ENCODE data around the gene CD69.

Gene CD69

DNA sequence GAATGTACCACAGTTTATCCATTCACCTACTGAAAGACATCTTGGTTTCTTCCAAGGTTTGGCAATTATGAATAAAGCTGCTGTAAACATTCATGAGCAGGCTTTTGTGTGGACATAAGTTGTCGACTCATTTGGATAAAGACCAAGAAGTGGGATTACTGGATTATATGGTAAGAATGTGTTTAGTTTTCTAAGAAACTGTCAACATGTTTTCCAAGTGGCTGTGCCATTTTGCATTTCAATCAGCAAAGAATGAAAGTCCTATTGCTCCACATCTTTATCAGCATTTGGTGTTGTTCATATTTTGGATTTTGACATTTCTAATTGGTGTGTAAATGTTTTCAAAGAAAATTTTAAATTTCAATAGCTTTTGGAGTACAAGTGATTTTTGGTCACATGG lies 39.3 kb upstream of the CD69 start:
- TF ChIP-seq, protein P1, sequence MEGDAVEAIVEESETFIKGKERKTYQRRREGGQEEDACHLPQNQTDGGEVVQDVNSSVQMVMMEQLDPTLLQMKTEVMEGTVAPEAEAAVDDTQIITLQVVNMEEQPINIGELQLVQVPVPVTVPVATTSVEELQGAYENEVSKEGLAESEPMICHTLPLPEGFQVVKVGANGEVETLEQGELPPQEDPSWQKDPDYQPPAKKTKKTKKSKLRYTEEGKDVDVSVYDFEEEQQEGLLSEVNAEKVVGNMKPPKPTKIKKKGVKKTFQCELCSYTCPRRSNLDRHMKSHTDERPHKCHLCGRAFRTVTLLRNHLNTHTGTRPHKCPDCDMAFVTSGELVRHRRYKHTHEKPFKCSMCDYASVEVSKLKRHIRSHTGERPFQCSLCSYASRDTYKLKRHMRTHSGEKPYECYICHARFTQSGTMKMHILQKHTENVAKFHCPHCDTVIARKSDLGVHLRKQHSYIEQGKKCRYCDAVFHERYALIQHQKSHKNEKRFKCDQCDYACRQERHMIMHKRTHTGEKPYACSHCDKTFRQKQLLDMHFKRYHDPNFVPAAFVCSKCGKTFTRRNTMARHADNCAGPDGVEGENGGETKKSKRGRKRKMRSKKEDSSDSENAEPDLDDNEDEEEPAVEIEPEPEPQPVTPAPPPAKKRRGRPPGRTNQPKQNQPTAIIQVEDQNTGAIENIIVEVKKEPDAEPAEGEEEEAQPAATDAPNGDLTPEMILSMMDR (IDR thresholded peaks at IDR 0.05; ENCODE audit: low read depth, low read length, missing control alignments) = no peak
- in situ Hi-C loops (cut with HindIII; ENCODE audit: low pct_ligation_motif_present, low sequenced_read_pairs) = no loop called here

DNA sequence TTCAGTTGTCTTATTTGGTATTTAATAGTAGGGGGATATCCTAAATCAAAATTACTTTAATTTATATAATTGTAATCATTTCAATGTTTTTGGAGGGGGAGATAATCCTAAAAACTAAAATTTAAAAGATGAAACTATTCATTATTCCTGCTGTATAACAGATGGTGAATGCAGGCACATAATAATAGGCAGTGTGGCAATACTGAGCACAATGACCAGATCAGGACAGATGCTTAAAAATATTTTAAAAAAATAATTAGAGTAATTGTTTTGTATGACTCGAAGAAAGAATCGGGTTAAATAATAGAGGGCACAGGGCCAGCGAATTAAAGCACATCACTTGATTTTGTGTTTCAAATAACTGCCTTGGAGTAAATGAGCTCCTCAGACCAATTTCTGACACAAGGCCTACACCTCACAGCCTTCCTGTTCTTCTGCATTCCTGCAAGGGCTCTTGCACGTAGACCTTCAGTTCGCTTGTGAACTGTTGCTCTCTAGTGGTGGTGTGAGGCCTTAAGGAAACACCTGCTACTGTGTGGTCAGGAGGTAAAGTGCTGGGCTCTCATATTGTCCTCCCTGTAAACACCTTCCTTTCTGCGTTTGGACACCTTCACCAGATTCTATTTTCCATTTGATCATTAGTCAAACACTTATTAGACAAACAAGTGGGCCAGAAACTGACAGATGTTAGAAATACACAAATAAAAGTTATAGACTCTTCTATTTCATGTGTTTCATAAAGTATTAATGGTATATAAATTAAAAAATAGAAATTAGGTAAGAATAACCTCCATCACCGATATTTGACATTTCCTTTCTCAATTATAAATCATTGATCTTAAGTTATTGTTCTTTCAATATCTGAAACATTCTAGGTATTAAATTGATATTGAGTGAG lies 37.3 kb upstream of the CD69 start:
- Histone ChIP-seq H3K4me3 (ENCODE audit: low read depth, low read length) (no peak overlapping the region), H3K27me3 (replicated peaks) (no peaks in the 10 kb centered on the region), H3K27ac (no peak overlapping the region), H3K36me3 (replicated peaks) (no peaks in the 10 kb centered on the region)
- in situ Hi-C loops (cut with HindIII; ENCODE audit: low pct_ligation_motif_present, low sequenced_read_pairs) = no loop called here
- DNase-seq = peak; percentile 59
- TF ChIP-seq, protein P1 (IDR thresholded peaks at IDR 0.05; ENCODE audit: low read depth, low read length, missing control alignments) = peak; percentile 72

More for the DNA sequence above, 39.3 kb upstream of the CD69 start:
- no peak overlapping the region for H3K27ac ChIP-seq
- H3K36me3 ChIP-seq (replicated peaks) = no peaks in the 10 kb centered on the region
- H3K27me3 ChIP-seq (replicated peaks) = no peaks in the 10 kb centered on the region
- DNase-seq = no peak
- H3K4me3 ChIP-seq (ENCODE audit: low read depth, low read length) = no peak overlapping the region

DNA sequence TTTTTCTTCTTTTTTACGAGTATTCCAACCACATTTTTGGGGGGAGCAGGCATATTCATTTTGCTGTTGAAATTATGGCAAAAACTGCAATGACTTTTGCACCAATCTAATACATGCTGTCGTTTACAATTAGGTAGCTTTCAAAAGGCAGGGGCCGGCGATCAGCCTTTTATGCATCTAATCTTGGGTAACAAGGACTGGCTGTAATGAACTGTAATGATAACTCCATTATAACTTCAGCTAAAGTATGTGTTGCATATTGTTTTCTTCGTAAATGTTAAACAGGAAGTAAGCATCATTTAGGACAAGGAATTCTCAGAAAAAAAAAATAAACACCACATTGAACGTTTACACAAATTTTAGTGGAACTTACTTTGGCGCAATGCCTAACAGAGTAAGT lies 36.3 kb upstream of the CD69 start:
- no peaks in the 10 kb centered on the region for H3K36me3 ChIP-seq (replicated peaks)
- no peak overlapping the region for H3K4me3 ChIP-seq (ENCODE audit: low read depth, low read length)
- no peaks in the 10 kb centered on the region for H3K27me3 ChIP-seq (replicated peaks)
- no peak overlapping the region for H3K27ac ChIP-seq
- DNase-seq = no peak
- in situ Hi-C loops (cut with HindIII; ENCODE audit: low pct_ligation_motif_present, low sequenced_read_pairs) = no loop called here
- TF ChIP-seq, protein P1 (IDR thresholded peaks at IDR 0.05; ENCODE audit: low read depth, low read length, missing control alignments) = no peak

DNA sequence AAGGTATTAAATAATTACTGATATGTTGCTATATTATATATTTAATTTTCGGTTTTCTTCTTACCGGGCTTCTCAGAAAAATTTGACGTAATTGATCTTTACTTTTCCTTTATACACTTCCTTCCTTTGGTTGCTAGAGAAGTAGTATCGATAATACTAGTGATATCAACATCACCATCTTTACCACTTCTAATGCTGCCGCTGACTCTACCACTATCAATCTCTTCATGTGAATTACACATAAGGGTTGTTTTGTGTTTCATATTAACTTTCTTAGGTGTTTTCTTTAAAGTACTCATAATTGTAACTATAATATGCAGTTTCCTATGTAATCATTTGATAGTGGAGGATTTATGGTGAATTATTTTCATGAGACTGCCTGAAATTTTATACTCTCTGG lies 35.6 kb upstream of the CD69 start:
- TF ChIP-seq, protein P1 (IDR thresholded peaks at IDR 0.05; ENCODE audit: low read depth, low read length, missing control alignments) = no peak
- Histone ChIP-seq H3K27me3 (replicated peaks) (no peaks in the 10 kb centered on the region), H3K4me3 (ENCODE audit: low read depth, low read length) (no peak overlapping the region), H3K27ac (no peak overlapping the region), H3K36me3 (replicated peaks) (no peaks in the 10 kb centered on the region)
- no peak for DNase-seq
- in situ Hi-C loops (cut with HindIII; ENCODE audit: low pct_ligation_motif_present, low sequenced_read_pairs) = no loop called here

DNA sequence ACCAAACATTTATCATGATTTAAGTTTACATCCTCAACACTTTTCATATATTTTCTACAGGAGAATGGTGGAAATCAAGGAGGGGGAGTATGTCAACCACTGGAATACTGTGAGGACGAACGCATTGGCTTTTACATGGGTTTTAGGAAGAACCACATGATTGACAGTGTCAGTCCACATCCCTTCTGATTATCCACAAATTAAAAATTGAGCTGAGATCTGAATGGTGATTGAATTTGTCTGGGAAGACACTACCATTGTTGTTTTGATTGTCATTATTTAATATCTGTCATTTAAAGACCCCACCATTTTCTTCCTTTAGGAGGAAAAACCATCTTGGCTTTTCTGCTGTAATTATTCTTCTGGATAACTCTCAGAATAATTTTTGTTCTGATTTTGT lies 35.2 kb upstream of the CD69 start:
- H3K4me3 ChIP-seq (ENCODE audit: low read depth, low read length) = no peak overlapping the region
- no peak for DNase-seq
- in situ Hi-C loops (cut with HindIII; ENCODE audit: low pct_ligation_motif_present, low sequenced_read_pairs) = no loop called here
- no peaks in the 10 kb centered on the region for H3K36me3 ChIP-seq (replicated peaks)
- TF ChIP-seq, protein P1 (IDR thresholded peaks at IDR 0.05; ENCODE audit: low read depth, low read length, missing control alignments) = no peak
- H3K27me3 ChIP-seq (replicated peaks) = no peaks in the 10 kb centered on the region
- no peak overlapping the region for H3K27ac ChIP-seq
